Measurements from ENCODE around the gene RASAL3.

GRCh38 chr19:15433519-15434069 lies 30.8 kb downstream of the RASAL3 start:
- TF ChIP-seq EP300 (IDR thresholded peaks at IDR 0.05) (no peak), POLR2A (IDR thresholded peaks at IDR 0.05; ENCODE audit: low read depth) (no peak)

All from esophagus muscularis mucosa (tissue), 2 donors.